Urinary bladder (tissue), 4 donors: Measurements from ENCODE around the gene SNX9. TPM values are rescaled to one million over a fixed set of nuclear protein-coding genes. Genes with fewer than 3 reads are reported as not detected.

ENCODE experiments used
- DNase-seq: peaks from one replicate; pipeline ENCODE4 v3.0.0-alpha.2; 2015; ENCODE audit errors: extremely low spot score
- H3K27ac ChIP-seq: one replicate; pipeline ENCODE4 v1.5.1; 2013; ENCODE audit warnings: low read depth, mild to moderate bottlenecking, moderate library complexity
- H3K36me3 ChIP-seq: one replicate; pipeline ENCODE4 v1.6.1; 2013; ENCODE audit warnings: mild to moderate bottlenecking, moderate library complexity; ENCODE audit not compliant: insufficient read depth
- H3K4me1 ChIP-seq: one replicate; pipeline ENCODE4 v1.6.1; 2013; ENCODE audit warnings: mild to moderate bottlenecking, moderate library complexity; ENCODE audit not compliant: insufficient read depth
- H3K4me3 ChIP-seq: one replicate; pipeline ENCODE4 v1.5.1; 2013; ENCODE audit warnings: low read depth, low read length
- WGBS: extraction: QIAGEN DNeasy Blood & Tissue Kit; methylation state at CpG from one replicate; pipeline ENCODE4 v1.1.7; 2013; 5-methylcytosine and 5-hydroxymethylcytosine counted together
- polyA plus RNA-seq: library from polyadenylated mRNA; stranded (reverse); fragments of 200-250 nt; gene quantifications from one replicate; pipeline ENCODE4 v1.2.3, GENCODE V29; 2013
- total RNA-seq: library from RNA; depleted of rRNA; stranded (reverse); fragments of >200 nt; gene quantifications from one replicate; pipeline ENCODE4 v1.2.3, GENCODE V29; 2014
- donor health status: healthy with polysubstance abuse.
- donor health status: healthy.

The SNX9 gene
- total and polyA plus RNA-seq, 2 donors: 36.0 to 70.0 TPM

GRCh38 chr6:157981395-157982101 lies 158.5 kb downstream of the SNX9 start, which contains the start of gene SYNJ2:
Gene SYNJ2, plus strand, starts transcription at chr6:157981863. Its CDS starts 99 bp downstream, at chr6:157981962.
- H3K4me1 ChIP-seq: no peaks in the 10 kb centered on the region
- no peaks in the 10 kb centered on the region for H3K36me3 ChIP-seq
- peak within 1 kb of the TSS; percentile 70 for H3K27ac ChIP-seq
- peak within 1 kb of the TSS; percentile 84 for H3K4me3 ChIP-seq
- no peak for DNase-seq
- under 1% methylated on average over 86 of the region's 86 CpGs for WGBS

- no peak for DNase-seq
- H3K4me1 ChIP-seq: no peaks in the 10 kb centered on the region
- no peaks in the 10 kb centered on the region for H3K36me3 ChIP-seq
- 2% methylated on average over 36 of the region's 36 CpGs for WGBS
- H3K4me3 ChIP-seq: peak overlapping the region; percentile 84
- peak overlapping the region; percentile 70 for H3K27ac ChIP-seq
Measured at GRCh38 chr6:157982102-157982562, 159.1 kb downstream of the SNX9 start.

GRCh38 chr6:157982563-157983405 lies 159.7 kb downstream of the SNX9 start:
- no peak for DNase-seq
- Histone ChIP-seq H3K4me1 (no peaks in the 10 kb centered on the region), H3K4me3 (peak overlapping the region; percentile 84), H3K36me3 (no peaks in the 10 kb centered on the region), H3K27ac (no peak overlapping the region)
- WGBS: 58% methylated on average over 17 of the region's 17 CpGs

- Histone ChIP-seq H3K4me1 (no peaks in the 10 kb centered on the region), H3K27ac (no peak overlapping the region), H3K36me3 (no peaks in the 10 kb centered on the region), H3K4me3 (no peak overlapping the region)
- 88% methylated on average over 9 of the region's 9 CpGs for WGBS
- no peak for DNase-seq
Measured at GRCh38 chr6:157983406-157984119, 160.5 kb downstream of the SNX9 start.

GRCh38 chr6:157984128-157984527 lies 161.1 kb downstream of the SNX9 start:
- H3K36me3 ChIP-seq: no peaks in the 10 kb centered on the region
- WGBS: 97% methylated on average over 4 of the region's 4 CpGs
- H3K27ac ChIP-seq: no peak overlapping the region
- no peak overlapping the region for H3K4me3 ChIP-seq
- no peaks in the 10 kb centered on the region for H3K4me1 ChIP-seq
- no peak for DNase-seq

- Histone ChIP-seq H3K4me1 (no peaks in the 10 kb centered on the region), H3K27ac (no peak overlapping the region)
- no peak for DNase-seq
Measured at GRCh38 chr6:157984686-157985225, 161.7 kb downstream of the SNX9 start.

GRCh38 chr6:157985378-157986155 lies 162.5 kb downstream of the SNX9 start:
- Histone ChIP-seq H3K36me3 (no peaks in the 10 kb centered on the region), H3K4me1 (no peaks in the 10 kb centered on the region), H3K4me3 (no peak overlapping the region), H3K27ac (no peak overlapping the region)
- DNase-seq: no peak
- 66% methylated on average over 13 of the region's 13 CpGs for WGBS

More at GRCh38 chr6:157984686-157985225, 161.7 kb downstream of the SNX9 start:
- WGBS: 84% methylated on average over 14 of the region's 14 CpGs
- H3K36me3 ChIP-seq: no peaks in the 10 kb centered on the region
- H3K4me3 ChIP-seq: no peak overlapping the region

- DNase-seq: no peak
- Histone ChIP-seq H3K4me1 (no peaks in the 10 kb centered on the region), H3K4me3 (no peak overlapping the region), H3K36me3 (no peaks in the 10 kb centered on the region), H3K27ac (no peak overlapping the region)
- 93% methylated on average over 20 of the region's 20 CpGs for WGBS
Measured at GRCh38 chr6:157987788-157988699, 165.0 kb downstream of the SNX9 start.

- Histone ChIP-seq H3K36me3 (no peaks in the 10 kb centered on the region), H3K27ac (no peak overlapping the region), H3K4me3 (no peak overlapping the region), H3K4me1 (no peaks in the 10 kb centered on the region)
- DNase-seq: no peak
- 86% methylated on average over 8 of the region's 8 CpGs for WGBS
Measured at GRCh38 chr6:157988700-157989063, 165.6 kb downstream of the SNX9 start.

GRCh38 chr6:157989541-157990289 lies 166.7 kb downstream of the SNX9 start:
- WGBS: 41% methylated on average over 22 of the region's 22 CpGs
- Histone ChIP-seq H3K4me3 (no peak overlapping the region), H3K36me3 (no peaks in the 10 kb centered on the region), H3K27ac (no peak overlapping the region), H3K4me1 (no peaks in the 10 kb centered on the region)
- no peak for DNase-seq

GRCh38 chr6:157990321-157991066 lies 167.4 kb downstream of the SNX9 start:
- no peak overlapping the region for H3K4me3 ChIP-seq
- no peaks in the 10 kb centered on the region for H3K4me1 ChIP-seq
- H3K27ac ChIP-seq: no peak overlapping the region
- H3K36me3 ChIP-seq: no peaks in the 10 kb centered on the region
- DNase-seq: no peak
- WGBS: 77% methylated on average over 15 of the region's 15 CpGs
